Activated T-helper 1 cell treated with anti-CD3 and anti-CD28 coated beads, Interleukin-2, amount 50 U/mL, for 16 hours (primary cell): ENCODE results near the gene TDO2.
"Not testable (repeated sequence)": the region's sequence is repeated elsewhere in the genome, so short reads cannot be mapped to it uniquely, and the experiment has no call there.

Experiments
- DNase-seq, 2 donors: peaks; one replicate each; pipeline ENCODE4 v3.0.0-alpha.2; 2020; ENCODE audit warnings: low read depth in 1 of 2, low spot score in 1 of 2

The TDO2 gene

GRCh38 chr4:155907556-155907955, 4.1 kb downstream of the TDO2 start:
- no peak for DNase-seq

GRCh38 chr4:155908187-155909139, 5.0 kb downstream of the TDO2 start:
- no peak for DNase-seq

- no peak for DNase-seq
These were observed 6.2 kb downstream of the TDO2 start for GRCh38 chr4:155909615-155910226.

GRCh38 chr4:155911905-155912304, 8.4 kb downstream of the TDO2 start:
- no peak for DNase-seq

GRCh38 chr4:155914782-155915181, 11.3 kb downstream of the TDO2 start:
- no peak for DNase-seq

GRCh38 chr4:155921597-155921996, 18.1 kb downstream of the TDO2 start:
- no peak for DNase-seq

- DNase-seq = no peak
These were observed 21.1 kb downstream of the TDO2 start for GRCh38 chr4:155924637-155925036.

GRCh38 chr4:155929833-155930232, 26.3 kb downstream of the TDO2 start:
- DNase-seq = no peak

- no peak for DNase-seq
These were observed 26.8 kb downstream of the TDO2 start for GRCh38 chr4:155930330-155930729.

- no peak for DNase-seq
These were observed 28.1 kb downstream of the TDO2 start for GRCh38 chr4:155931634-155932033.

- not testable (repeated sequence) for DNase-seq
These were observed 31.1 kb downstream of the TDO2 start for GRCh38 chr4:155934634-155935033.

- no peak for DNase-seq
These were observed 32.0 kb downstream of the TDO2 start for GRCh38 chr4:155935389-155935986.

- DNase-seq = no peak
These were observed 37.7 kb downstream of the TDO2 start for GRCh38 chr4:155941085-155941790.

GRCh38 chr4:155941820-155942219, 38.3 kb downstream of the TDO2 start:
- no peak for DNase-seq

GRCh38 chr4:155943605-155944291, 40.3 kb downstream of the TDO2 start:
- no peak for DNase-seq

GRCh38 chr4:155944516-155944915, 41.0 kb downstream of the TDO2 start:
- no peak for DNase-seq

- no peak for DNase-seq
These were observed 43.0 kb downstream of the TDO2 start for GRCh38 chr4:155946486-155946885.

GRCh38 chr4:155948541-155948940, 45.0 kb downstream of the TDO2 start:
- no peak for DNase-seq

- DNase-seq = no peak
These were observed 47.0 kb downstream of the TDO2 start for GRCh38 chr4:155950461-155950860.

GRCh38 chr4:155952501-155952901, 49.0 kb downstream of the TDO2 start:
- DNase-seq = no peak
